HuH-7 (cell line): ENCODE data around the gene LIN54.
A peak's percentile ranks its signal among the peaks of the same experiment; 100 is the strongest.
"Not testable (repeated sequence)": the region's sequence is repeated elsewhere in the genome, so short reads cannot be mapped to it uniquely, and the experiment has no call there.

Experiments used
- DNase-seq: peaks from one replicate; pipeline ENCODE4 v3.0.0; 2011; ENCODE audit warnings: low spot score

The LIN54 gene

GRCh38 chr4:82947498-82947897 lies 63.1 kb downstream of the LIN54 start:
- DNase-seq, result no peak

- DNase-seq, result no peak
These were observed 71.2 kb downstream of the LIN54 start for GRCh38 chr4:82939414-82939813.

- no peak for DNase-seq
These were observed 76.2 kb downstream of the LIN54 start for GRCh38 chr4:82934441-82934840.

- no peak for DNase-seq
These were observed 79.5 kb downstream of the LIN54 start for GRCh38 chr4:82930848-82931755.

GRCh38 chr4:82921795-82922194 lies 88.8 kb downstream of the LIN54 start:
- DNase-seq, result no peak

- DNase-seq, result no peak
These were observed 91.2 kb downstream of the LIN54 start for GRCh38 chr4:82919386-82919785.

GRCh38 chr4:82918091-82918490 lies 92.5 kb downstream of the LIN54 start:
- DNase-seq, result no peak

GRCh38 chr4:82913968-82914367 lies 96.7 kb downstream of the LIN54 start:
- DNase-seq, result not testable (repeated sequence)

GRCh38 chr4:82913305-82913704 lies 97.3 kb downstream of the LIN54 start:
- DNase-seq, result no peak

- DNase-seq, result no peak
These were observed 101.3 kb downstream of the LIN54 start for GRCh38 chr4:82909326-82909725.

- DNase-seq, result no peak
These were observed 104.2 kb downstream of the LIN54 start for GRCh38 chr4:82906469-82906868.

GRCh38 chr4:82905205-82905604 lies 105.4 kb downstream of the LIN54 start:
- DNase-seq, result no peak

GRCh38 chr4:82903737-82904136 lies 106.9 kb downstream of the LIN54 start:
- DNase-seq, result no peak

- no peak for DNase-seq
These were observed 109.4 kb downstream of the LIN54 start for GRCh38 chr4:82901183-82901718.

- DNase-seq, result peak; percentile 79
These were observed 110.0 kb downstream of the LIN54 start, which contains the start of gene THAP9 for GRCh38 chr4:82900411-82901182. Gene THAP9 (plus strand): TSS chr4:82900735. CDS start chr4:82900803, 68 bp downstream.

GRCh38 chr4:82900066-82900410 lies 110.6 kb downstream of the LIN54 start:
- DNase-seq, result no peak

- DNase-seq, result no peak
These were observed 111.1 kb downstream of the LIN54 start for GRCh38 chr4:82899374-82900065.

- no peak for DNase-seq
These were observed 112.0 kb downstream of the LIN54 start for GRCh38 chr4:82898322-82899243.

GRCh38 chr4:82896755-82897154 lies 113.9 kb downstream of the LIN54 start:
- DNase-seq, result no peak

- no peak for DNase-seq
These were observed 116.7 kb downstream of the LIN54 start for GRCh38 chr4:82893942-82894341.

- DNase-seq, result no peak
These were observed 118.2 kb downstream of the LIN54 start for GRCh38 chr4:82892467-82892802.
